GM12878 (cell line): ENCODE data around the gene MDFI. TPM values are rescaled to one million over a fixed set of nuclear protein-coding genes. Genes with fewer than 3 reads are reported as not detected.

Experiments used
- ATAC-seq: fragments of 200-7000 bp; cut with Tn5 transposase; 3 replicates; pipeline ENCODE4 v1.9.1; 2020; ENCODE audit warnings: mild to moderate bottlenecking, moderate library complexity
- BruUV-seq: library from RNA; stranded (reverse); fragments of 400-500 nt; replicated peaks from 2 replicates; lab custom pipeline; 2021; lab: Mats Ljungman, UMichigan
- CTCF ChIA-PET: fragments of 300-600 bp; sonication (Branson Sonifier 250); formaldehyde crosslinking; extraction: SDS; loops from one replicate; lab custom pipeline; 2021; ENCODE audit warnings: inconsistent platforms; lab: Yijun Ruan, JAX
- POLR2A ChIA-PET: fragments of 350-600 bp; formaldehyde crosslinking; extraction: SDS; loops from one replicate; lab custom pipeline; 2021; ENCODE audit warnings: inconsistent platforms; lab: Charles Lee
- RAD21 ChIA-PET: fragments of 300-600 bp; sonication (Branson Sonifier 250); formaldehyde crosslinking; loops from one replicate; lab custom pipeline; 2023; ENCODE audit warnings: antibody characterized with exemption; ENCODE audit not compliant: unreplicated experiment; lab: Charles Lee
- SMC1A ChIA-PET: fragments of 300-600 bp; sonication (Branson Sonifier 250); formaldehyde crosslinking; loops from one replicate; lab custom pipeline; 2023; ENCODE audit not compliant: unreplicated experiment, uncharacterized antibody; lab: Charles Lee
- DNase-seq: peaks from one replicate; pipeline ENCODE4 v3.0.0-alpha.2; 2011; ENCODE audit warnings: low read depth, low spot score
- FAIRE-seq: peaks from 3 replicates; lab custom pipeline; 2011; peaks lifted over from hg19 to GRCh38; lab: Jason Lieb, UNC
- H2AFZ ChIP-seq: 2 replicates; pipeline ENCODE4 v1.6.0; 2011; ENCODE audit warnings: low read depth, low read length, control low read depth; ENCODE audit not compliant: control insufficient read depth
- H3K27ac ChIP-seq: 2 replicates; pipeline ENCODE4 v1.5.1; 2011; ENCODE audit warnings: control low read depth; ENCODE audit not compliant: control insufficient read depth, insufficient read depth
- H3K27me3 ChIP-seq, 2 experiments: replicated peaks in 1 of 2; 2 replicates each; pipeline versions ENCODE4 v1.6.0 to v1.6.1; 2011; ENCODE audit warnings: low read length in 1 of 2; ENCODE audit not compliant: control insufficient read depth in 2 of 2, insufficient read depth in 2 of 2
- H3K36me3 ChIP-seq, 2 experiments: 2 replicates each; pipeline ENCODE4 v1.5.1; 2011; ENCODE audit warnings: low read length in 1 of 2; ENCODE audit not compliant: control insufficient read depth in 2 of 2, insufficient read depth in 2 of 2
- H3K4me1 ChIP-seq: 2 replicates; pipeline ENCODE4 v1.6.1; 2011; ENCODE audit warnings: mild to moderate bottlenecking, low read length, moderate library complexity, mixed read lengths; ENCODE audit not compliant: control insufficient read depth, insufficient read depth
- H3K4me2 ChIP-seq: 2 replicates; pipeline ENCODE4 v1.6.0; 2011; ENCODE audit warnings: control low read depth; ENCODE audit not compliant: control insufficient read depth, insufficient read depth
- H3K4me3 ChIP-seq: fragments of 200-600 bp; sonication (generic); 2 replicates; pipeline ENCODE4 v1.5.1; 2016
- H3K79me2 ChIP-seq: 2 replicates; pipeline ENCODE4 v1.6.0; 2011; ENCODE audit warnings: low read length; ENCODE audit not compliant: control insufficient read depth, insufficient read depth
- H3K9ac ChIP-seq: 2 replicates; pipeline ENCODE4 v1.8.0; 2011; ENCODE audit warnings: low read length, control low read depth, mixed read lengths; ENCODE audit not compliant: control insufficient read depth, insufficient read depth
- H3K9me3 ChIP-seq: replicated peaks from 3 replicates; pipeline ENCODE4 v1.5.1; 2011; ENCODE audit warnings: mild to moderate bottlenecking, low read length; ENCODE audit not compliant: control insufficient read depth, insufficient read depth
- H4K20me1 ChIP-seq: 2 replicates; pipeline ENCODE4 v1.6.0; 2011; ENCODE audit not compliant: control insufficient read depth, insufficient read depth
- BMI1 ChIP-seq: fragments of 450-650 bp; IDR thresholded peaks from 2 replicates; pipeline ENCODE4 v1.6.1; 2016; ENCODE audit warnings: mild to moderate bottlenecking, moderate library complexity, borderline replicate concordance
- E2F8 ChIP-seq: fragments of 450-650 bp; IDR thresholded peaks from 2 replicates; pipeline ENCODE4 v1.6.1; 2018; ENCODE audit warnings: mild to moderate bottlenecking, low read depth, moderate library complexity; ENCODE audit not compliant: partially characterized antibody
- POU2F2 ChIP-seq: IDR thresholded peaks from 3 replicates; pipeline ENCODE4 v1.6.1; 2011; ENCODE audit warnings: low read depth, mild to moderate bottlenecking, low read length, borderline replicate concordance
- SMAD1 ChIP-seq: fragments of 450-650 bp; IDR thresholded peaks from 2 replicates; pipeline ENCODE4 v1.6.1; 2018; ENCODE audit warnings: mild to moderate bottlenecking, low read depth; ENCODE audit not compliant: partially characterized antibody
- SMAD5 ChIP-seq: IDR thresholded peaks from 2 replicates; pipeline ENCODE4 v1.6.1; 2016; ENCODE audit warnings: antibody characterized with exemption, low read depth
- SPI1 ChIP-seq: IDR thresholded peaks from 2 replicates; pipeline ENCODE4 v1.6.1; 2011; ENCODE audit warnings: low read depth, mild to moderate bottlenecking, low read length, moderate library complexity, borderline replicate concordance; ENCODE audit not compliant: insufficient read depth
- TCF3 ChIP-seq: IDR thresholded peaks from 2 replicates; pipeline ENCODE4 v1.6.1; 2012; ENCODE audit warnings: low read depth, mild to moderate bottlenecking, low read length, borderline replicate concordance; ENCODE audit not compliant: insufficient read depth
- YY1 ChIP-seq: IDR thresholded peaks from 2 replicates; pipeline ENCODE4 v1.6.1; 2011; ENCODE audit warnings: low read depth, mild to moderate bottlenecking, low read length
- ZBED1 ChIP-seq: IDR thresholded peaks from 2 replicates; pipeline ENCODE4 v1.6.1; 2016; ENCODE audit warnings: borderline replicate concordance
- WGBS: methylation state at CpG from one replicate; pipeline ENCODE4 v1.1.6; 2016; ENCODE audit warnings: low lambda C conversion rate; ENCODE audit not compliant: insufficient replicate concordance, insufficient coverage; ENCODE audit errors: missing lambda C conversion rate; 5-methylcytosine and 5-hydroxymethylcytosine counted together
- in situ Hi-C: fragments of 300-500 bp; cut with MboI; formaldehyde crosslinking; loops from 9 replicates; pipeline ENCODE4 v1.14.3; 2018; ENCODE audit warnings: mixed read lengths
- intact Hi-C: fragments of 100-400 bp; cut with micrococcal nuclease; formaldehyde crosslinking; loops from one replicate; pipeline ENCODE4 v1.14.2; 2022; ENCODE audit not compliant: unreplicated experiment
- polyA plus RNA-seq, 11 experiments: library from polyadenylated mRNA; depleted of rRNA in 4 of 11; unstranded in 6 of 11; stranded (reverse) in 5 of 11; fragments of >200 nt; fragmentation: Nextera tagmentation in 4 of 11; fragmentation: Illumina TruSeq in 1 of 11; extraction: Ambion mirVana in 4 of 11; extraction: Trizol in 1 of 11; gene quantifications; 1 replicate in 1 of 11; 2 replicates in 10 of 11; pipeline versions ENCODE4 v1.2.1 to v1.2.3, GENCODE V29; 2011 to 2016; ENCODE audit warnings: inconsistent platforms in 2 of 11, missing spikeins in 2 of 11, low read depth in 1 of 11
- total RNA-seq, 4 experiments: library from RNA; depleted of rRNA in 3 of 4; stranded (reverse); fragments of >200 nt in 3 of 4; fragmentation: Illumina TruSeq in 1 of 4; extraction: Trizol in 1 of 4; gene quantifications; 2 replicates each; pipeline versions ENCODE4 v1.2.1 to v1.2.3, GENCODE V29; 2013 to 2021
- TF ChIP-seq, protein P1 (sequence below): fragments of 450-650 bp; IDR thresholded peaks from 2 replicates; pipeline ENCODE4 v1.6.1; 2017; ENCODE audit warnings: mild to moderate bottlenecking, low read depth, inconsistent platforms; ENCODE audit not compliant: poor library complexity, severe bottlenecking
- TF ChIP-seq, protein P2 (sequence below): fragments of 450-650 bp; formaldehyde crosslinking; IDR thresholded peaks from 2 replicates; pipeline ENCODE4 v1.5.0; 2022; ENCODE audit warnings: mild to moderate bottlenecking, missing genetic modification characterization

The MDFI gene
- total and polyA plus RNA-seq, 10 of the 15 experiments (the other 5 are each of a cell fraction or from before 2014, with no cell fraction given), result not detected

DNA sequence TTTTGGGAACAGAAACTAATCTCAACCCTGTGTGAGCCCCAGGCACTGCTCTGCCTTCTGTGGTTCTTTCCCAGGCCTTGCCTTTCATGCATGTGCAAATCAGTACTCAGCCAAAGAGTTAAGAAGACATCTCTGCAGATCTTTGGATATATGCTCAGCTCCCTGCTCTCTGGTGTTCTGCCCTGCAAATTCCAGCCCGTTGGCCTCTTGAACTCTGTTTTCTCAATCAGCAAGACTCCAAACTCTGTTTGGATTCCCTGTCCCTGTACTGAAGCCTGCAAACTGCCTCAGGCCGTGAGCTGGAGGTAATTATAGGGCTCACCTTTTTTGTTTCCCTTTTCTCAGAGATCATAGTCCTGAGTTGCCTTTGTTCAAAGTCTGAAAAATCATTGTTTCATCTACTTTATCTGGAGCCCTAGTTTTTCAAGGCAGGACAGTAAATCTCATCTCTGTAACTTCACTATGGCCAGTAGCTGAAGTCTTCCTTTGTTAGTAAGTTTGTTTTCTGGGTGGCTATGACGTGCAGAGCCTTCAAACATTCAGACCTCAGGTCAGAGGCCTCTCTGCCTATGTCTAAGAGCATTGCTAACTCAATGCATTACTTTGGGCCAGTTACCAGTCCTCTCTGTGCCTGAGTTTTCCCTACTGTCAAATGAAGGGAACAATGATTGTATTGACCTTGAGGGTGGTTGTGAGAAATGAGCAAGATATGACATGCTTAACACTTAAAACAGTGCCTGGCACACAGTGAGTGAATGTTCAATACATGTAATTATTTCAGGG lies 15.9 kb upstream of the MDFI start:
- no peaks in the 10 kb centered on the region; a peak in 1 of 4 replicates for H3K27me3 ChIP-seq
- WGBS, result 28% methylated on average over 3 of the region's 3 CpGs
- SMC1A ChIA-PET, result no interaction called here
- peak overlapping the region; percentile 14; the same call in 1 of the 2 replicates for H3K27ac ChIP-seq
- no peak overlapping the region for H3K9ac ChIP-seq
- POLR2A ChIA-PET, result interaction anchor here (0.6 to 0.7 kb wide), 2 partner anchors 213 to 288 kb away, joined by 3 to 4 read pairs; no protein-coding TSS in a partner anchor
- H3K4me3 ChIP-seq, result no peak overlapping the region
- peak; percentile 34 for DNase-seq
- BruUV-seq, result no TSS peak
- CTCF ChIA-PET, result interaction anchor here (1.2 kb wide), 1 partner anchor 56 kb away, joined by 3 read pairs; no protein-coding TSS in a partner anchor
- H4K20me1 ChIP-seq, result no peaks in the 10 kb centered on the region
- H3K9me3 ChIP-seq, result no peaks in the 10 kb centered on the region; the same call in 2 of the 3 replicates
- intact Hi-C loops, result no loop called here
- H2AFZ ChIP-seq, result peak overlapping the region; percentile 35
- peak overlapping the region; percentile 41; the same call in 1 of the 2 replicates for H3K4me2 ChIP-seq
- no peak for TF ChIP-seq BMI1
- no peak for TF ChIP-seq TCF3
- TF ChIP-seq SMAD5, result no peak
- TF ChIP-seq, protein P1, sequence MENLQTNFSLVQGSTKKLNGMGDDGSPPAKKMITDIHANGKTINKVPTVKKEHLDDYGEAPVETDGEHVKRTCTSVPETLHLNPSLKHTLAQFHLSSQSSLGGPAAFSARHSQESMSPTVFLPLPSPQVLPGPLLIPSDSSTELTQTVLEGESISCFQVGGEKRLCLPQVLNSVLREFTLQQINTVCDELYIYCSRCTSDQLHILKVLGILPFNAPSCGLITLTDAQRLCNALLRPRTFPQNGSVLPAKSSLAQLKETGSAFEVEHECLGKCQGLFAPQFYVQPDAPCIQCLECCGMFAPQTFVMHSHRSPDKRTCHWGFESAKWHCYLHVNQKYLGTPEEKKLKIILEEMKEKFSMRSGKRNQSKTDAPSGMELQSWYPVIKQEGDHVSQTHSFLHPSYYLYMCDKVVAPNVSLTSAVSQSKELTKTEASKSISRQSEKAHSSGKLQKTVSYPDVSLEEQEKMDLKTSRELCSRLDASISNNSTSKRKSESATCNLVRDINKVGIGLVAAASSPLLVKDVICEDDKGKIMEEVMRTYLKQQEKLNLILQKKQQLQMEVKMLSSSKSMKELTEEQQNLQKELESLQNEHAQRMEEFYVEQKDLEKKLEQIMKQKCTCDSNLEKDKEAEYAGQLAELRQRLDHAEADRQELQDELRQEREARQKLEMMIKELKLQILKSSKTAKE, result no peak
- no peak for TF ChIP-seq YY1
- TF ChIP-seq, protein P2, sequence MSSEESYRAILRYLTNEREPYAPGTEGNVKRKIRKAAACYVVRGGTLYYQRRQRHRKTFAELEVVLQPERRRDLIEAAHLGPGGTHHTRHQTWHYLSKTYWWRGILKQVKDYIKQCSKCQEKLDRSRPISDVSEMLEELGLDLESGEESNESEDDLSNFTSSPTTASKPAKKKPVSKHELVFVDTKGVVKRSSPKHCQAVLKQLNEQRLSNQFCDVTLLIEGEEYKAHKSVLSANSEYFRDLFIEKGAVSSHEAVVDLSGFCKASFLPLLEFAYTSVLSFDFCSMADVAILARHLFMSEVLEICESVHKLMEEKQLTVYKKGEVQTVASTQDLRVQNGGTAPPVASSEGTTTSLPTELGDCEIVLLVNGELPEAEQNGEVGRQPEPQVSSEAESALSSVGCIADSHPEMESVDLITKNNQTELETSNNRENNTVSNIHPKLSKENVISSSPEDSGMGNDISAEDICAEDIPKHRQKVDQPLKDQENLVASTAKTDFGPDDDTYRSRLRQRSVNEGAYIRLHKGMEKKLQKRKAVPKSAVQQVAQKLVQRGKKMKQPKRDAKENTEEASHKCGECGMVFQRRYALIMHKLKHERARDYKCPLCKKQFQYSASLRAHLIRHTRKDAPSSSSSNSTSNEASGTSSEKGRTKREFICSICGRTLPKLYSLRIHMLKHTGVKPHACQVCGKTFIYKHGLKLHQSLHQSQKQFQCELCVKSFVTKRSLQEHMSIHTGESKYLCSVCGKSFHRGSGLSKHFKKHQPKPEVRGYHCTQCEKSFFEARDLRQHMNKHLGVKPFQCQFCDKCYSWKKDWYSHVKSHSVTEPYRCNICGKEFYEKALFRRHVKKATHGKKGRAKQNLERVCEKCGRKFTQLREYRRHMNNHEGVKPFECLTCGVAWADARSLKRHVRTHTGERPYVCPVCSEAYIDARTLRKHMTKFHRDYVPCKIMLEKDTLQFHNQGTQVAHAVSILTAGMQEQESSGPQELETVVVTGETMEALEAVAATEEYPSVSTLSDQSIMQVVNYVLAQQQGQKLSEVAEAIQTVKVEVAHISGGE, result no peak
- TF ChIP-seq SPI1, result 0 out of 2 replicates have a peak, but pooled peaks have one; percentile 24
- no peak for TF ChIP-seq SMAD1
- TF ChIP-seq ZBED1, result no peak
- 0 out of 3 replicates have a peak, but pooled peaks have one; percentile 15 for TF ChIP-seq POU2F2
- no peak for TF ChIP-seq E2F8
- TF ChIP-seq, all 136 proteins: peak for 2
- RAD21 ChIA-PET, result no interaction called here
- peaks cover 6% of the 10 kb centered on the region for H3K4me1 ChIP-seq
- H3K79me2 ChIP-seq, result no peaks in the 10 kb centered on the region
- ATAC-seq, result peak; percentile 41; the same call in 2 of the 3 replicates
- FAIRE-seq, result no peak
- no peaks in the 10 kb centered on the region for H3K36me3 ChIP-seq
- in situ Hi-C loops, result no loop called here
